ENCODE data around the gene GPC3. TPM values are rescaled to one million over a fixed set of nuclear protein-coding genes. Genes with fewer than 3 reads are reported as not detected.

Gene GPC3
- total RNA-seq, 1 donor: not detected

- H3K4me3 ChIP-seq (ENCODE audit: low read depth, low read length): no peak overlapping the region
- no peak for TF ChIP-seq CTCF (IDR thresholded peaks at IDR 0.05; ENCODE audit: insufficient read depth, low read length)
- no peak for DNase-seq (ENCODE audit: low read depth)
Observed at GRCh38 chrX:133609166-133609565, 376.2 kb downstream of the GPC3 start.

- peak; percentile 62 for DNase-seq (ENCODE audit: low read depth)
- no peak overlapping the region for H3K4me3 ChIP-seq (ENCODE audit: low read depth, low read length)
- no peak for TF ChIP-seq CTCF (IDR thresholded peaks at IDR 0.05; ENCODE audit: insufficient read depth, low read length)
Observed at GRCh38 chrX:133608406-133608805, 377.0 kb downstream of the GPC3 start.

- peak; percentile 43 for DNase-seq (ENCODE audit: low read depth)
- no peak for TF ChIP-seq CTCF (IDR thresholded peaks at IDR 0.05; ENCODE audit: insufficient read depth, low read length)
- no peak overlapping the region for H3K4me3 ChIP-seq (ENCODE audit: low read depth, low read length)
Observed at GRCh38 chrX:133607419-133608348, 377.7 kb downstream of the GPC3 start.

GRCh38 chrX:133606990-133607389 lies 378.4 kb downstream of the GPC3 start:
- DNase-seq (ENCODE audit: low read depth): no peak
- H3K4me3 ChIP-seq (ENCODE audit: low read depth, low read length): no peak overlapping the region
- TF ChIP-seq CTCF (IDR thresholded peaks at IDR 0.05; ENCODE audit: insufficient read depth, low read length): no peak

GRCh38 chrX:133604801-133605200 lies 380.6 kb downstream of the GPC3 start:
- DNase-seq (ENCODE audit: low read depth): no peak
- no peak overlapping the region for H3K4me3 ChIP-seq (ENCODE audit: low read depth, low read length)
- no peak for TF ChIP-seq CTCF (IDR thresholded peaks at IDR 0.05; ENCODE audit: insufficient read depth, low read length)

GRCh38 chrX:133602881-133603280 lies 382.5 kb downstream of the GPC3 start:
- TF ChIP-seq CTCF (IDR thresholded peaks at IDR 0.05; ENCODE audit: insufficient read depth, low read length): no peak
- no peak for DNase-seq (ENCODE audit: low read depth)

More at GRCh38 chrX:133602881-133603280, 382.5 kb downstream of the GPC3 start:
- H3K4me3 ChIP-seq (ENCODE audit: low read depth, low read length): no peak overlapping the region

All from fibroblast of the aortic adventitia (primary cell).